PC-3 (cell line): Measurements from ENCODE around the gene USP20. TPM values are rescaled to one million over a fixed set of nuclear protein-coding genes. Genes with fewer than 3 reads are reported as not detected.
A peak's percentile ranks its signal among the peaks of the same experiment; 100 is the strongest.

Experiments
- ATAC-seq: fragments of 200-7000 bp; cut with Tn5 transposase; 2 replicates; pipeline ENCODE4 v1.9.1; 2020; ENCODE audit warnings: mild to moderate bottlenecking, moderate library complexity
- BruUV-seq: library from RNA; stranded (reverse); fragments of 400-500 nt; replicated peaks from 2 replicates; lab custom pipeline; 2021; lab: Mats Ljungman, UMichigan
- CTCF ChIA-PET: fragments of 300-600 bp; sonication (Branson Sonifier 250); formaldehyde crosslinking; loops from one replicate; lab custom pipeline; 2022; ENCODE audit warnings: antibody characterized with exemption; lab: Charles Lee
- POLR2A ChIA-PET: fragments of 300-600 bp; sonication (Branson Sonifier 250); formaldehyde crosslinking; loops from one replicate; lab custom pipeline; 2022; ENCODE audit warnings: antibody characterized with exemption; ENCODE audit not compliant: unreplicated experiment; lab: Charles Lee
- DNase-seq: peaks from one replicate; pipeline ENCODE4 v3.0.0-alpha.2; 2015
- H2AFZ ChIP-seq: fragments of 300-600 bp; sonication (generic); 2 replicates; pipeline ENCODE4 v1.6.0; 2016; ENCODE audit warnings: antibody characterized with exemption, low read length
- H3F3A ChIP-seq: fragments of 300-600 bp; sonication (generic); one replicate; pipeline ENCODE4 v1.6.0; 2017; ENCODE audit warnings: antibody characterized with exemption, low read length, control low read depth, mild to moderate bottlenecking; ENCODE audit not compliant: unreplicated experiment
- H3K27ac ChIP-seq: fragments of 300-600 bp; sonication (generic); 2 replicates; pipeline ENCODE4 v1.5.1; 2016; ENCODE audit warnings: mild to moderate bottlenecking, low read length
- H3K27me3 ChIP-seq: fragments of 300-600 bp; sonication (generic); 2 replicates; pipeline ENCODE4 v1.6.1; 2016; ENCODE audit warnings: low read length, mixed read lengths
- H3K36me3 ChIP-seq: fragments of 300-600 bp; sonication (generic); 2 replicates; pipeline ENCODE4 v1.6.1; 2016; ENCODE audit warnings: low read depth, mixed run types, low read length, mixed read lengths
- H3K4me1 ChIP-seq: fragments of 300-600 bp; sonication (generic); 2 replicates; pipeline ENCODE4 v1.5.1; 2016; ENCODE audit warnings: low read length; ENCODE audit not compliant: insufficient read depth
- H3K4me2 ChIP-seq: fragments of 300-600 bp; sonication (generic); 2 replicates; pipeline ENCODE4 v1.6.0; 2016; ENCODE audit warnings: low read length
- H3K4me3 ChIP-seq: fragments of 300-600 bp; sonication (generic); 2 replicates; pipeline ENCODE4 v1.5.1; 2016; ENCODE audit warnings: mild to moderate bottlenecking, low read length, mixed read lengths
- H3K79me2 ChIP-seq: fragments of 300-600 bp; sonication (generic); 2 replicates; pipeline ENCODE4 v1.6.1; 2017; ENCODE audit warnings: low read length, mixed read lengths
- H3K9ac ChIP-seq: fragments of 300-600 bp; sonication (generic); 2 replicates; pipeline ENCODE4 v1.6.0; 2016; ENCODE audit warnings: mild to moderate bottlenecking, low read length
- H3K9me2 ChIP-seq: fragments of 300-600 bp; sonication (generic); replicated peaks from 2 replicates; pipeline ENCODE4 v1.6.1; 2016; ENCODE audit warnings: mixed run types, low read length, mixed read lengths
- H3K9me3 ChIP-seq: fragments of 300-600 bp; sonication (generic); 2 replicates; pipeline ENCODE4 v1.6.1; 2016; ENCODE audit warnings: low read length, mixed read lengths
- H4K20me1 ChIP-seq: fragments of 300-600 bp; sonication (generic); 2 replicates; pipeline ENCODE4 v1.6.1; 2016; ENCODE audit warnings: low read length, mixed read lengths
- EZH2 ChIP-seq: fragments of 300-600 bp; sonication (generic); IDR thresholded peaks from one replicate; pipeline ENCODE4 v1.6.1; 2017; ENCODE audit warnings: antibody characterized with exemption, mild to moderate bottlenecking, low read length; ENCODE audit not compliant: unreplicated experiment
- EZH2phosphoT487 ChIP-seq: fragments of 300-600 bp; sonication (generic); IDR thresholded peaks from 2 replicates; pipeline ENCODE4 v1.6.1; 2018; ENCODE audit warnings: mild to moderate bottlenecking, antibody characterized with exemption, low read length, borderline replicate concordance
- intact Hi-C: fragments of 100-400 bp; cut with micrococcal nuclease; formaldehyde crosslinking; loops from 2 replicates; pipeline ENCODE4 v1.9.0; 2023
- total RNA-seq: library from RNA; depleted of rRNA; stranded (reverse); fragments of >200 nt; gene quantifications from 2 replicates; pipeline ENCODE4 v1.2.3, GENCODE V29; 2014
- TF ChIP-seq, protein P1 (sequence below): fragments of 300-600 bp; sonication (generic); conservative IDR thresholded peaks from 2 replicates; pipeline ENCODE4 v1.5.1; 2017; ENCODE audit warnings: antibody characterized with exemption, low read depth, mild to moderate bottlenecking, low read length

Gene USP20
- total RNA-seq, 1 experiment from 2014 or later, result 15.0 TPM

DNA sequence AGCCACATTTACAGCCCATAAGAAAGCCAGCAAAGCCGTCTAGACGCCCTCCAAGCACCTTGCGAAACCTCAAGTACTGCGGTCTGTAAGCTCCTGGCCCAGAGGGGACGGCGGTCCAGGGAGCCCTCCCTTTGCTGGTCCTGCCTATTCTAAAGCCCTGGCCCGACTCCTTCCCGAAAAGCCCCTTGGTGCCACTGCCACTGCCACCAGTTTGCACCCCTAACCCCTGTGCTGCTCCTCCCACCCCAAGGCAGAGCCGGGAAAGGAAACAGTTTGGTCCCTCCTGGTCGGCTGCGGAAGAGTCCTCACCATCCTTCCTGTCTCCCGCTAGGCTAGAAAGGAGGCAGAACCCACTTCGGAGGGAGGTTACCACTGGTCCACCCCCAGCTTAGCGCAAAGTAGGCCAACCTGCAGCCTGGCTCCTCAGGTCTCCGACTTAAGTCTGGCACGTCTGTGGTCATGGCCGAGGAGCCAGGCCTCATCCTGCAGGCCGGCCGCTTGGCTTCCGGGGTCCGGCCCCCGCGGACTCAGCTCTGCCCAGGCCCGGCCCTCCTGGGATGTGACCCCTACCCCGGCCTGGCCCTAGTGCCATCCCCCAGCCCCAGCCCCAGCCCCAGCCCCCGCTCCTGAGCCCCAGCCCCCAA is 12.2 kb upstream of the USP20 start:
- BruUV-seq, result no TSS peak
- intact Hi-C loops, result no loop called here
- no peak overlapping the region; the same call in 1 of the 2 replicates for H2AFZ ChIP-seq
- H3K4me1 ChIP-seq, result peaks cover 5% of the 10 kb centered on the region; the same call in 1 of the 2 replicates
- H3K9ac ChIP-seq, result peak overlapping the region; percentile 58
- ChIA-PET CTCF (no interaction called here), POLR2A (interaction anchor here (0.5 kb wide), 1 partner anchor 221 kb away, joined by 3 read pairs; no protein-coding TSS in a partner anchor)
- ATAC-seq (peak; percentile 57), DNase-seq (peak; percentile 22)
- no peaks in the 10 kb centered on the region for H3F3A ChIP-seq
- peak overlapping the region; percentile 78 for H3K4me3 ChIP-seq
- H3K36me3 ChIP-seq, result peaks cover 8% of the 10 kb centered on the region
- H3K9me3 ChIP-seq, result no peaks in the 10 kb centered on the region
- no peak overlapping the region for H3K27ac ChIP-seq
- H4K20me1 ChIP-seq, result no peaks in the 10 kb centered on the region
- peaks cover 14% of the 10 kb centered on the region for H3K79me2 ChIP-seq
- no peaks in the 10 kb centered on the region for H3K27me3 ChIP-seq
- TF ChIP-seq EZH2phosphoT487, result no peak
- TF ChIP-seq, protein P1, sequence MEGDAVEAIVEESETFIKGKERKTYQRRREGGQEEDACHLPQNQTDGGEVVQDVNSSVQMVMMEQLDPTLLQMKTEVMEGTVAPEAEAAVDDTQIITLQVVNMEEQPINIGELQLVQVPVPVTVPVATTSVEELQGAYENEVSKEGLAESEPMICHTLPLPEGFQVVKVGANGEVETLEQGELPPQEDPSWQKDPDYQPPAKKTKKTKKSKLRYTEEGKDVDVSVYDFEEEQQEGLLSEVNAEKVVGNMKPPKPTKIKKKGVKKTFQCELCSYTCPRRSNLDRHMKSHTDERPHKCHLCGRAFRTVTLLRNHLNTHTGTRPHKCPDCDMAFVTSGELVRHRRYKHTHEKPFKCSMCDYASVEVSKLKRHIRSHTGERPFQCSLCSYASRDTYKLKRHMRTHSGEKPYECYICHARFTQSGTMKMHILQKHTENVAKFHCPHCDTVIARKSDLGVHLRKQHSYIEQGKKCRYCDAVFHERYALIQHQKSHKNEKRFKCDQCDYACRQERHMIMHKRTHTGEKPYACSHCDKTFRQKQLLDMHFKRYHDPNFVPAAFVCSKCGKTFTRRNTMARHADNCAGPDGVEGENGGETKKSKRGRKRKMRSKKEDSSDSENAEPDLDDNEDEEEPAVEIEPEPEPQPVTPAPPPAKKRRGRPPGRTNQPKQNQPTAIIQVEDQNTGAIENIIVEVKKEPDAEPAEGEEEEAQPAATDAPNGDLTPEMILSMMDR, result no peak
- no peak for TF ChIP-seq EZH2
- H3K4me2 ChIP-seq, result peak overlapping the region; percentile 89
- H3K9me2 ChIP-seq, result no peaks in the 10 kb centered on the region

DNA sequence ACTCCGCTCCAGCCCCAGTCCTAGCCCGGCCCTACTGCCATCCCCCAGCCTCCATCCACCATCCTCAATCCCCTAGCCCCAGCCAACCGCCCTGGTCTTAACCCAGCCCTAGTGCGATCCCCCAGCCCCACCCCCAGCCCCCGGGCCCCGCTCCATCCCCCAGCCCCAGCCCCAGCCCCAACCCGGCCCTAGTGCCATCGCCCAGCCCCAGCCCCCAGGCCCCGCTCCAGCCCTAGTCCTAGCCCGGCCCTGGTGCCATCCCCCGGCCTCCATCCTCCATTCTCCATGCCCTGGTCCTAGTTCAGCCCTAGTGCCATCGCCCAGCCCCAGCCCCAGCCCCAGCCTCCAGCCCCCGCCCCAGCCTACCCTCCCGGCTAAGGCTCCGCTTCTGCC is 11.7 kb upstream of the USP20 start:
- Histone ChIP-seq H3K79me2 (peaks cover 14% of the 10 kb centered on the region), H3K27ac (no peak overlapping the region), H3K27me3 (no peaks in the 10 kb centered on the region), H3K36me3 (peaks cover 8% of the 10 kb centered on the region), H3K4me1 (peaks cover 5% of the 10 kb centered on the region; the same call in 1 of the 2 replicates), H3K9ac (peak overlapping the region; percentile 87), H4K20me1 (no peaks in the 10 kb centered on the region), H3F3A (no peaks in the 10 kb centered on the region), H2AFZ (peak overlapping the region; percentile 59; the same call in 1 of the 2 replicates), H3K9me3 (no peaks in the 10 kb centered on the region), H3K4me2 (peak overlapping the region; percentile 74), H3K4me3 (peak overlapping the region; percentile 82), H3K9me2 (no peaks in the 10 kb centered on the region)
- ChIA-PET CTCF (no interaction called here), POLR2A (no interaction called here)
- peak; percentile 48 for ATAC-seq
- no peak for DNase-seq
- intact Hi-C loops, result no loop called here
- BruUV-seq, result no TSS peak
- TF ChIP-seq, protein P1, result no peak
- TF ChIP-seq EZH2, result no peak
- TF ChIP-seq EZH2phosphoT487, result no peak

DNA sequence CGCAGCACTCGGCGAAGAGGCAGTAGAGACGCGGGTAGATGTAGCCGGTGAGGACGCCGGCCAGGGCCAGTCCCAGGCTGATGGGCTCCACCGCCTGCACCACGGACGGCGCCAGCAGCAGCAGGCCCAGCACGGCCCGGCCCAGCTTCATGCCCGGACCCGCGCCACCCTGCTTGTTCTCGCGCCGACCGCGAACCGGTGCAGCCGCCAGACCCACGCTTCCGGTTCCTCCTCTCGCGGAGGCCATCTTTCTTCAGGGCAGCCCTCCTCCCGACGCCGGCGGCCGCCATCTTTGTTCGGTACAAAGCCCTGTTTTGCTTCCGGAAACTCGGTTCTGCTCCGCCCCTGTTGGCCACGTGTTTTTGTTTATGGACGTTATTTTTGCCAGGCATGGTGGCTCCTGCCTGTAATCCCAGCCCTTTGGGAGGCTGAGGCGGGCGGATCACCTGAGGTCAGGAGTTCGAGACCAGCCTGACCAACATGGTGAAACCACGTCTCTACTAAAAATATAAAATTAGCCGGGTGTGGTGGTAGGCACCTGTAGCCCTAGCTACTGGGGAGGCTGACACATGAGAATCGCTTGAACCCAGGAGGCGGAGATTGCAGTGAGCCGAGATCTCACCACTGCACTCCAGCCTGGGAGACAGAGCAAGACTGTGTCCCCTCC is 11.2 kb upstream of the USP20 start, which contains the start of gene TOR1A:
Gene TOR1A, minus strand, starts transcription at position 202 of the 667 bp plus-strand sequence. Its CDS starts 51 bp downstream, at position 151.
- intact Hi-C loops, result no loop called here
- no peak for TF ChIP-seq EZH2phosphoT487
- TF ChIP-seq, protein P1, result no peak
- no peak for TF ChIP-seq EZH2
- Histone ChIP-seq H3K4me2 (peak within 1 kb of the TSS; percentile 89), H3K4me3 (peak within 1 kb of the TSS; percentile 82), H3K9me2 (no peaks in the 10 kb centered on the region), H3K36me3 (peaks cover 13% of the 10 kb centered on the region), H3K4me1 (peaks cover 5% of the 10 kb centered on the region; the same call in 1 of the 2 replicates), H3F3A (no peaks in the 10 kb centered on the region), H3K27ac (no peak within 1 kb of the TSS), H4K20me1 (no peaks in the 10 kb centered on the region), H3K79me2 (peaks cover 14% of the 10 kb centered on the region), H2AFZ (peak within 1 kb of the TSS; percentile 59), H3K27me3 (no peaks in the 10 kb centered on the region), H3K9me3 (no peaks in the 10 kb centered on the region), H3K9ac (peak within 1 kb of the TSS; percentile 87)
- no TSS peak for BruUV-seq
- ATAC-seq, result peak; percentile 83
- CTCF ChIA-PET, result no interaction called here
- POLR2A ChIA-PET, result no interaction called here
- DNase-seq, result peak; percentile 82
